Measurements from ENCODE around the gene ZNF326.

ZNF326 gene

DNA sequence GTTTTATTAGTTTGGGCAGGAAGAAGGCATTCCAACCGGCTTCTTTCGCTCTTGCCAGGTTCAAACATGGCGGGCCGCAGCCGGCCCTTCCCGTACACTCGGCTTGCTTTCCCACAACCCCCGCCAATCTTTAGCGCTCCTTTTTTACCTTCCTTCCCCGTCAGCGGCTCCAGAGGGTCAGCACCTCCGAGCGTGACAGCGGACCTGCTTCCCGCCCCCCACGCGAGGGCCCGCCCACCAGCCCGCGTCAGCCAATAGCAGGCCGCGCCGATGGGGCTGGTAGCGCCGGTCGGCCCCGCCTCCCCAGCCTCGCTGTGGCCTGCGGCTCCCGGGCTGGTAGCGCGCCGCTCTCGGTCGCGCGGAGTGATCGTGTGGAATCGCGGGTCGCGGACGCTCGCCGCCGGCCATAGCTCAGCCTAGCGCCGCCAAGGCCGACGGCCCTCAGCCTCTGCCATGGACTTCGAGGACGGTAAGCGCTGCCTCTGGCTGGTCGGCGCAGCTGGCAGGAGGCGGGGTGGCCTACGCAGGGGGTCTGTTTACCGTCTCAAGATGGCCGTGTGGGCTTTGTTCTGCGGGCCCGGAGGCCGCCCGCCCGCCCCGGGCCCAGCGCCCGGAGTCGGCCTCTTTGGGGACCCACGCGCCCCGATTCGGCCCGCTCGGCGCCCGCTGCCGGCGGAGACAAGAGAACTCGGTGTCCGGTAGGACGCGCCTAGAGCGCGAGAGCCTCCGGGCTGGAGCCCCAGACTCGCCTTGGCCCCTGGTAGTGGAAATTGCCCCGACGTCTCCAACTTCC lies at the start of gene ZNF326:
ZNF326 (plus strand) TSS at position 306 of the 793 bp plus-strand sequence; CDS start at position 454, 148 bp downstream.
- DNase-seq, result peak; percentile 96

- DNase-seq, result no peak
Observed at GRCh38 chr1:89945852-89946476, 48.9 kb upstream of the ZNF326 start.

DNA sequence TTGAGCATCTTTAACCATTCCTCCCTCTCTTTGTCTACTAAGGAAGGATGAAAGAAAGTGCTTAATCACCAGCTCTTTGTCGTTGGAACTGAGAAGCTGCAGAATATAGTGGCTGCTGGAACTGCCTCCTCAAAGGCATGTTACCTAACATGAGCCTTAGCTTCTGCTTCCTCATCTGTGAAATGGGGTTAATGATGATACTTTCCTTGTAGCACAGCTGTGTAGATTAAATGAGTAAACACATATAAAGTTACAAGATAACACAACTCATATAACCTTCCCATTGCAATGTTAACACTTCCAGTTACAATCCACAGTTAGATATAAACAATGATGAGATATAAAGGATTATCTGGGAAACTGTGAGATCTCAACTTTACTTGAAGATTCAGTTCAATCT lies 48.4 kb upstream of the ZNF326 start:
- no peak for DNase-seq

DNA sequence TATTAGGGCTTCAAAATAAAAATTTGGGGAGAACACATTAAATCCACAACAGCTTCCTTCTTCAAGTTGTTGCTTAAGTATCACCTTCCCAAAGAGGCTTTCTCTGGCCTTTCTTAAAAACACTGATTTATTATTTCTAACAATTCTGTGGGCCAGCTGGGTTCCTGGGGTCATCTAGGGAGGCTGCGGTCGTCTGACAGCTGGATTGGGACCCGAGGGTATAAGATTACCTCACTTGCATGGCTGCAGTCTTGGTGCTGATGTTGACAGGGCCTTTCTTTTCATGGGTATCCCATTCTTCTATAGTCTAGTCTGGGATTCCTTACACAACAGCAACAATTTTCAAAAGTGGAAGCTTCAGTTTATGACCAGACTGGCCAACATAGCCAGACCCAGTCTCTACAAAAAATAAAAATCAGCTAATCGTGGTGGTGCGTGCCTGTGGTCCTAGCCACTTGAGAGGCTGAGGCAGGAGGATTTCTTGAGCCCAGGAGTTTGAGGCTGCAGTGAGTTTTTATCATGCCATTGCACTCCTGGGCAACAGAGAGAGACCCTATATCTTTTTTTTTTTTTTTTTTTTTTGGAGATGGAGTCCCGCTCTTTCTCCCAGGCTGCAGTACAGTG lies 46.1 kb upstream of the ZNF326 start:
- no peak for DNase-seq

DNA sequence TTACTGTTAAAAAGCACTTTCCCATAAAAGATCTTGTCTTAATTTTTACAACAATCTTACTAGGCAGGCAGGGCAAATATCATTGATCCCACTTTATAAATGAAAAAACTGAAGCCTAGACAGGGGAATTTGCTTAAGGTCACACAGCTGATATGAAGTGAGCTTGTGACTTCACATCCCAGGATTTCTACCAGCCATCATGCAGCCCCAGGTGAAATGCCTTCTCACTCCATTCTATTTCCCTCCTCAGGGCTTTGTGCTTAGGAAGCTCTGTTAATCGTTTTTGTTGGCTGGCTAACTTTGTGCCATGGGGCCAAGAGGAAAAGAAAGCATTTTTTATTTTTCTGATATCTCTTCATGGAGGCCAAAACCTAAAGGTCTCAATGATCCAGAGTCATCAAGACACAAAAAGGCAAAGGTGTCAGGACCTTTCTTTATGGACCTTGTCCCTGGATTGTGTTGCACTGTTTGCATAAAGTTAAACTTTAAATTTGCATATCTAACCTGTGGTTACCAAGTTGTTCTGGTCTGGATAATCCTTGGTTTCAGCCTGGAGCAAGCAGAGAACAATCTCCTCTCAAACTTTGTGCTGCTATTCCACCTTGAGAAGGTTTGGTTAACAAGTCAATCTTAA lies 44.8 kb upstream of the ZNF326 start:
- no peak for DNase-seq

- DNase-seq, result no peak
Observed at GRCh38 chr1:89950703-89951102, 44.2 kb upstream of the ZNF326 start.

- DNase-seq, result no peak
Observed at GRCh38 chr1:89951766-89952604, 42.9 kb upstream of the ZNF326 start.

GRCh38 chr1:89952605-89953130 lies 42.2 kb upstream of the ZNF326 start:
- DNase-seq, result no peak

DNA sequence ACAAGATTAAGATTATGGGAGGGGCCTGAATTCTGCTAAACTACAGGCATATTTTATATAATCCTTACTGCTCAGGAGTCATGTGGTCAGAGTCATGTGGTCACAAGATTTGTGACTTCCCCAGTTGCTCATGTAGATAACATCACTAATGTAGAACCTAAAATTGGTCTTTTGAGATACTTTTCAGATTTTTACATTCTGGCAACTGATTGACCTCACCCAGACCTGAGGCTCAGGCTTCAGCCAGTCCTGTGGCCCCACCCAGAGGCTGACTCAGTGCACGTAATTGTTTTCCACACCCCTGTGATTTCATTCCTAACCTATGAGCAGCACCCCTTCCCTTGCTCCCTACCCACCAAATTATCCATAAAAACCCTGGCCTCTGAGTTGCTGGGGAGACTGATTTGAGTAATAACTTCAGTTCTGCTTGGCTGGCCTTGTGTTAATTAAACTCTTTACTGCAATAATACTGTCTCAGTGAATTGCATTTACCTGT lies 41.7 kb upstream of the ZNF326 start:
- DNase-seq, result peak; percentile 15

- DNase-seq, result no peak
Observed at GRCh38 chr1:89953929-89954328, 41.0 kb upstream of the ZNF326 start.

DNA sequence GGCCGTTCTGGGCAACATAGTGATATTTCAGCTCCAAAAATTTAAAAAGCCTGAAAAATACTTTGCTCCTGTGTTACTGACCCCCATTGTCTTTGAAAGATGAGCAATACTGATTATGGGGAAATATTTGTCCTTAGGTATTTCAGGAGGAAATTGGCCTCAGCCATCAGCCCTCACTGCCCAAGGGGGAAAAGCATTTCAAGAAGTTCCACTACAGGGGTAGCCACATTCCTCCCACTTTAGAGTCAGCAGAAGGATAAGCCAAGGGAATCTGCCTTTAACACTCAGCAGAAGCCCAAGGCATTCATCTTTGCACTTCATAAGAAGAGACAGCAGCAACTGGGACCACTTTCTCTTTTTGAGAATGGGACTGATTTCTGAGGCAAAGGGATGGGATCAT lies 40.5 kb upstream of the ZNF326 start:
- no peak for DNase-seq

- no peak for DNase-seq
Observed at GRCh38 chr1:89955311-89956205, 39.4 kb upstream of the ZNF326 start.

- no peak for DNase-seq
Observed at GRCh38 chr1:89957107-89957506, 37.8 kb upstream of the ZNF326 start.

DNA sequence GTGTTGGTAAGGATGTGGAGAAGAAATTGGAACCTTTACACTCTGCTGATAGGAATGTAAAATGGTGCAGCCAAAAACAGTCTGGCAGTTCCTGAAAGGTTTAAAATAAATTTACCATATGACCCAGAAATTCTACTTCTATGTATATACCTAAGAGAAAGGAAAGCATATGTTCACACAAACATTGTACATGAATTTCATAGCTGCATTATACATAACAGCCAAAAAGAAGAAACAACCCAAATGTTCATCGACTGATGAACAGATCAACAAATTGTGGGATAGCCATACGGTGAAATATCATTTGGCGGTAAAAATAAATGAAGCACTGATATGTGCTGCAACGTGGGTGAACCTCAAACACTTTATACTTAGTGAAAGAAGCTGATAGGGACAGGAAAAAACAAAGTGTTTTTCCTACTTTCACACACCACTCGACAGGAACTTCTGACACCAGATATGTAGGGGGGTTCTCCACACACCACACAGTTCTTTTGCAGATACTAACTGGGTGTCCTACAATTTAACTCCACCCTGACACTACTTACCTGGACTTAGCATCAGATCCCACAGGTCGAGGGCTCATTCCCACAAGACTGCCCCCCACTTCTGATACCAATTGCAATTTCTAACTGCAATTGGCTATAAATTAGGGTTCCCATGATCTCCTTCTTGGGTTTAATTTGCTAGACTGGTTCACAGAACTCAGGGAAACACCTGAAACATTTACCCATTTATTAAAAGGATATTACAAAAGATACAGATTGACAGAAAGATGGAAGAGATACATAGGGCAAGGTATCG lies 35.9 kb upstream of the ZNF326 start:
- DNase-seq, result no peak

DNA sequence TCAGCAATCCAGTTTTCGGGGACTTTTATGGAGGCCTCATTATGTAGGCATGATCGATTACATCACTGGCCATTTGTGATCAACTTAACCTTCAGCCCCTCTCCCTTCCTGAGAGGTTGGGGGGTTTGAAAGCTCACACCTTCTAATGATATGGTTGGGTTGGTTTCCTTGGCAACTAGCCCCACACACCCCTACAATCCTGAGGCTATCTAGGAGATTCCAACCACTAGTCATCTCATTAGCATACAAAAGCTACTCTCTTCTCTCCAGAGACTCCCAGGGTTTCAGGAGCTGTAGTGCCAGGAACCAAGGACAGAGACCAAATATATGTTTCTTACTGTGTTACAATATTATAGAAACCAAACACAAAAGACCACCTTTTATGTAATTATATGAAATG lies 35.2 kb upstream of the ZNF326 start:
- DNase-seq, result no peak

DNA sequence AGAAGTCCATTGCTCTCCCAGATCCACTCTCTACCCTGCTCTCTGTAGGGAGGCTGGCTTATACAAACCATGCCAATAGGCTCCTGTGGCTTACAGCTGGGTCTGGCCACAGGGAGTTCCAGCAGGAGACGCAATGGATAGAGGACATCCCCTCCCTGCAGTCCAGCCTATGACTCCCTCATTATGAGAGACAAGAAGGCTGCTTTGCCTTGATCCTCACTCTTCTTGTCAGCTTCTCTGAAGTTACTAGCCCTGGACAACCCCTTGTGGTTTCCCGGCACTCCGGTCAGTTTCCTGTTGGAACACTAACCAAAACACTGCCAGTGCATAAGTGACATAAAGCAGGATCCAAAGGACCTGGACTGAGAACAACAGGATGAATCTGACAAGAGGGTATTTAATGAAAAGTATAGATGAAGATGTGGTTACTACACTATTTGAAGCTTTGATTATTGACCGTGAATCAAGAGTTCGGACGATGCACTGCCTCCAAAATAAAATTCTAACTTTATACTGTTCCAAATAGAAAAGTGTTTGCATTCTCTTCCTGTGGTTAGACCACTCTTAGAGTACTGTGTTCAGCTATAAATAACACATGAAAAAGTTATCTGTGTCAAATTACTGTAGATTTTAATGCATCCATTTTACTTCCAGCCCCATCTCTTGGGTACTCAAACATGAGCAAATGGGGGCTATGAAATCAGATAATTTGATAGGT lies 32.7 kb upstream of the ZNF326 start:
- no peak for DNase-seq

- no peak for DNase-seq
Observed at GRCh38 chr1:89962742-89963075, 32.2 kb upstream of the ZNF326 start.

DNA sequence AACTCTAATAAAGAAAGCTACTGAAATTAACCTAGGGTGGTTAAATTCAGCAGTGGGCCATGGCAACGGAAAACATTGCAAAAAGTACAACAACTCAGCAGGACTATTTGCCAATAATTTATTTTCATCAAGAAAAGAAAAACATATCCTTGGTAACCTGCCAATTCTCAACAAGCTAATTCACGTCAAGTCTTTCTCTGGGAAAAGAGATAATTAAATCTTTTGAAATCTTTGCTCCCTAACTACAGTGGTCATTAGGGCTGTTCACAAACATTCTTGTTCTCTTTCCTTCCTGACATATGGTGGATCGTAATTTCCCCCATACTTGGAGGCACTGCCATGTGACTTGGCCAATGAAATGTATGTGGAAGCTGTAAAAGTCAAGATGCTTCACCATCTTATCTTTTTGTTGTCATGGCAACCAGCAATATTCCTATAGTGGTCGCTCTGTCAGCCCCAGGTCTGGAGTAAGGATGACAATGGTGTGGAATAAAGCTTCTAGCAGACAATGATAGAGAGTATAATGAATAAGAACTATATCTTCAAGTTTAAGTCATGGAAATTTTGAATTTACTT lies 29.6 kb upstream of the ZNF326 start:
- DNase-seq, result peak; percentile 92

DNA sequence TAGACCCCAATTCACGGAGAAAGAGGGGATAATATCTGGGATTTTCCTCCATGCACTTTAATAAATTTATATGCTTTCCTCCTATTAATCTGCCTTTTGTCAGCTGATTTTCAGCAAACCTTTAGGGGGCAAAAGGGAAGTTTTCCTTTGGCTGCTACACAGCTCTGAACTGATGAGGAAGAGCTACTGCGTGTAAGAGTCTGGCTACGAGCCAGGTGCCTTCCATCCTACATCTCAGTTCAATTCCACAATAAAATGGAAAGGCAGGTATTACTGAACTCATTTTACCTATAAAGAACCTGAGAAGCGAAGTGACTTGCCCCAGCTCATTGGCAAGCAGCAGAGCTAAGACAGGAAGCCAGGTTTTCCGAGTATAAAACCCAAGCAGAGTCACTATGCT lies 28.3 kb upstream of the ZNF326 start:
- DNase-seq, result peak; percentile 7
